SH-SY5Y (cell line): ENCODE data around the gene SNTG2.

Experiments used
- GATA2 ChIP-seq: IDR thresholded peaks from 2 replicates; pipeline ENCODE4 v1.6.1; 2011; ENCODE audit warnings: mild to moderate bottlenecking, low read depth, low read length
- GATA3 ChIP-seq: IDR thresholded peaks from 2 replicates; pipeline ENCODE4 v1.6.1; 2011; ENCODE audit warnings: low read depth, mild to moderate bottlenecking, low read length, moderate library complexity

DNA sequence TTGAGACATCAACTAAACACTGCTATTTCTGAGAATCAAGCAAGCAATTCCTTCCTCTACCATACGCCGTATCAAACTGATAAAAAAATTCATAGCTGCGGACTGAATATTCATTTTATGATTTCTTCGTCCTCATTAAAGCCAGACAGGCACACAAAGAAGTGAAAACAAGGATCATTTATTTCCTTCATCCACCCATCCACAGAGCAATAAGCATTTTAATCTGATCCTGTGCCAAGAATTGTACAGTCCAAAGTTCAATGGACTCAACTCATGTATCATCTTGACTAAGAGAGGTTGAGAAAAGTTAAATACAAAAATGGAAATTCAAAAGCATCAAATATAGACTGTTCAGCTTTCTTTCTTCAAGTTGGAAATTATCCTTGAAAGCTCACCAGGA, 19.7 kb upstream of the SNTG2 start:
- TF ChIP-seq GATA2 (no peak), GATA3 (no peak)
